ENCODE data around the gene ELOVL4. TPM values are rescaled to one million over a fixed set of nuclear protein-coding genes. Genes with fewer than 3 reads are reported as not detected.

ELOVL4 gene
- total RNA-seq, 4 donors from 2014 or later = 0.88 to 1.6 (median 0.94) TPM

DNA sequence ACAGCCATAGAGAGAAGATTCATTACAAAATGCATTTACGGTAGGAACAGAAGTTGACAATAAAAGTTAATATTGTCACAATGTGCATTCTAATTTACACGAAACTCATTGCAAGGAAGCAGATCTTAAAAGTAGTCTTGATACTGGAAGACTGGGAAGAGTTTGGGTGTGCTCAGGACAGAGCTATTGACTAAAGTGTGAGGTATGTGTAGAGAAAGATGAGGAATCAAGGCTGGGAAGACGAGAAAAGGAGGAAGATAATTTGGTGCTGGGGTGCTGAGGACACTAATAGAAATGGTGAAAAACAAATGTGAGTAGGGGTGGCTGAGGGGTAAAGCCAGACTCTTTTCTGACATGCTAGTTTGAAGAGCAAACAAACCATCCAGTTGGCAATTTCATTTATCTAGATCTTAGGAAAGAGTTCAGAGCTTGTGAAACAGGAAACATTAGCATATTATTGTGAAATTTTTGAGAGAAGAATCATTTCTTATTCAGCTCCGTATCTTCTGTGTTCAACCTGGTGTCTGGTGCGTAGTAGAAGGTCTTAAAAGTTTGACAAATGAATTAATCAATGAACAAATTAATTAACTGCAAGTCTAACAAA is 72.7 kb downstream of the ELOVL4 start:
- intact Hi-C loops (cut with DNase I) = no loop called here

DNA sequence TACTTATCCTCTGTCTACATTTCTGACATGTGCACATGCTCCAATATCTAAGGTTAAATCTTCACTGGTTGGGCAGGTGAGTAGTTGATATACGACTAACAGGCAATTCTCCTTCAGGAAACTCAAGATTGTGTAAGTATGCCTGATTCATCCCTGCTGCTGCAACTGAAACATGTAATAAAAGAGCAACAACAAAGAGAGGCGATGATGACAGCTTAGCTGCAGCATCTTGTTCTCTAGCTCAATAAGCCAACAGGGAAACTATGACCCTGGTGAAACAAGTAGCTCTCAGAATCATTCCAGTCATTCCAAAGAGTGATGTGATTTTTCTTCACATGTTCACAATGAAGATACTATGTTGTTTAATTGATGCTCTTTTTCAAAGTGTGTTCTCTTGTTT is 74.4 kb downstream of the ELOVL4 start:
- TF ChIP-seq POLR2A (IDR thresholded peaks at IDR 0.05) (no peak), CTCF (IDR thresholded peaks at IDR 0.05) (no peak)
- H3K27me3 ChIP-seq = no peaks in the 10 kb centered on the region
- peaks cover 0 to 3% of the 10 kb centered on the region in 2 donors for H3K4me1 ChIP-seq
- H3K36me3 ChIP-seq = no peaks in the 10 kb centered on the region
- no peak for DNase-seq
- H3K4me3 ChIP-seq (replicated peaks in 1 of 3) = no peak overlapping the region
- intact Hi-C loops (cut with DNase I) = no loop called here
- WGBS, 2 donors = 75 to 77% methylated on average over 2 of the region's 2 CpGs
- H3K27ac ChIP-seq = no peak overlapping the region
- H3K9me3 ChIP-seq = no peaks in the 10 kb centered on the region

More for the DNA sequence above, 72.7 kb downstream of the ELOVL4 start:
- H3K27me3 ChIP-seq = no peaks in the 10 kb centered on the region
- no peak overlapping the region for H3K27ac ChIP-seq
- no peaks in the 10 kb centered on the region for H3K4me1 ChIP-seq
- no peak for DNase-seq
- H3K36me3 ChIP-seq = no peaks in the 10 kb centered on the region
- TF ChIP-seq POLR2A (IDR thresholded peaks at IDR 0.05) = no peak
- no peak for TF ChIP-seq CTCF (IDR thresholded peaks at IDR 0.05)
- no peaks in the 10 kb centered on the region for H3K9me3 ChIP-seq
- no peak overlapping the region for H3K4me3 ChIP-seq (replicated peaks in 1 of 3)
- WGBS, 2 donors = 90 to 96% methylated on average over 5 of the region's 5 CpGs

GRCh38 chr6:79872303-79872702 is 75.0 kb downstream of the ELOVL4 start:
- TF ChIP-seq CTCF (IDR thresholded peaks at IDR 0.05) (no peak), POLR2A (IDR thresholded peaks at IDR 0.05) (no peak)
- Histone ChIP-seq H3K27me3 (no peaks in the 10 kb centered on the region), H3K27ac (no peak overlapping the region), H3K36me3 (no peaks in the 10 kb centered on the region), H3K4me1 (peaks cover 3% of the 10 kb centered on the region in 2 donors), H3K4me3 (replicated peaks in 1 of 3) (no peak overlapping the region), H3K9me3 (no peaks in the 10 kb centered on the region)
- no peak for DNase-seq
- WGBS, 2 donors = 46 to 84% methylated on average over 2 of the region's 2 CpGs
- intact Hi-C loops (cut with DNase I) = no loop called here

GRCh38 chr6:79869600-79870084 is 77.7 kb downstream of the ELOVL4 start:
- H3K27ac ChIP-seq = no peak overlapping the region
- no peak overlapping the region for H3K4me3 ChIP-seq (replicated peaks in 1 of 3)
- peaks cover 3% of the 10 kb centered on the region in 2 donors for H3K4me1 ChIP-seq
- TF ChIP-seq CTCF (IDR thresholded peaks at IDR 0.05) (peak; percentile 70 to 94 (median 86)), POLR2A (IDR thresholded peaks at IDR 0.05) (no peak)
- peak; percentile 76 to 84 for DNase-seq
- H3K36me3 ChIP-seq = no peaks in the 10 kb centered on the region
- WGBS, 2 donors = 5 to 6% methylated on average over 10 to 18 of the region's 20 CpGs
- intact Hi-C loops (cut with DNase I) = no loop called here
- no peaks in the 10 kb centered on the region for H3K27me3 ChIP-seq
- no peaks in the 10 kb centered on the region for H3K9me3 ChIP-seq

DNA sequence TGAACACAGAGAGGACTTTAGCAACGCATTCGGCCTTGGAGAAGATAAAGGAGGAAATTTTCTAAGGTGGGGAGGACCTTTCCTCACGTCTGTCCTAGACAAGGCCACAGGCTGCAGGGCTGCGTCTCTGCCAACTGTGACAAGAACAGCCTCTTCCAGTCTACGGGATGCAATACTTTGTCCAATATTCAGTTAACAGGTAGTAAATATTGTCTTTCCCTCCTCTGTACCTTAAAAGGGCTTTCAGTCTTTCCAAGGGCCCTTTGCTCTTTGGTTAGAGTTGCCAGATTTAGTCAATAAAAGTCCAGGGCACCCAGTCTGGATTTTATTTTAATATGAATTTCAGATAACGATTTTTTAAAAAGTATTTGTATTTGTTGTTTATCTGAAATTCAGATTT is 78.2 kb downstream of the ELOVL4 start:
- 81 to 90% methylated on average over 6 of the region's 6 CpGs for WGBS, 2 donors
- Histone ChIP-seq H3K27me3 (no peaks in the 10 kb centered on the region), H3K4me1 (peaks cover 3% of the 10 kb centered on the region in 2 donors), H3K4me3 (replicated peaks in 1 of 3) (no peak overlapping the region), H3K36me3 (no peaks in the 10 kb centered on the region), H3K27ac (no peak overlapping the region), H3K9me3 (no peaks in the 10 kb centered on the region)
- TF ChIP-seq CTCF (IDR thresholded peaks at IDR 0.05) (no peak), POLR2A (IDR thresholded peaks at IDR 0.05) (no peak)
- no peak for DNase-seq
- intact Hi-C loops (cut with DNase I) = no loop called here

Data from thyroid gland (tissue), 4 donors.